LHCN-M2 (cell line): ENCODE measurements around the gene XXYLT1. TPM values are rescaled to one million over a fixed set of nuclear protein-coding genes. Genes with fewer than 3 reads are reported as not detected.
"Not testable (repeated sequence)": the region's sequence is repeated elsewhere in the genome, so short reads cannot be mapped to it uniquely, and the experiment has no call there.

ENCODE experiments used
- DNase-seq: peaks from one replicate; pipeline ENCODE4 v3.0.0-alpha.2; 2012; ENCODE audit warnings: low read depth
- polyA plus RNA-seq: library from polyadenylated mRNA; unstranded; fragments of >200 nt; gene quantifications from one replicate; pipeline ENCODE4 v1.2.1, GENCODE V29; 2012; ENCODE audit warnings: missing spikeins
- total RNA-seq: library from RNA; depleted of rRNA; stranded (reverse); fragments of >200 nt; gene quantifications from 2 replicates; pipeline ENCODE4 v1.2.3, GENCODE V29; 2014; rRNA removed

The XXYLT1 gene
- 18.0 and 19.2 TPM in 2 replicates for total RNA-seq
- 9.4 TPM for polyA plus RNA-seq

- peak; percentile 81 for DNase-seq
Measured at GRCh38 chr3:195270817-195271409, at the start of gene XXYLT1. Gene XXYLT1 (minus strand): TSS chr3:195271159. CDS start chr3:195271058, 101 bp downstream.

GRCh38 chr3:195319060-195319459, 48.1 kb upstream of the XXYLT1 start:
- peak; percentile 1 for DNase-seq

GRCh38 chr3:195312714-195313113, 41.8 kb upstream of the XXYLT1 start:
- no peak for DNase-seq

- no peak for DNase-seq
Measured at GRCh38 chr3:195307711-195308110, 36.8 kb upstream of the XXYLT1 start.

GRCh38 chr3:195306369-195306768, 35.4 kb upstream of the XXYLT1 start:
- DNase-seq: no peak

GRCh38 chr3:195302431-195302830, 31.5 kb upstream of the XXYLT1 start:
- DNase-seq: no peak

- DNase-seq: no peak
Measured at GRCh38 chr3:195297446-195297845, 26.5 kb upstream of the XXYLT1 start.

- DNase-seq: no peak
Measured at GRCh38 chr3:195296662-195297061, 25.7 kb upstream of the XXYLT1 start.

GRCh38 chr3:195291121-195291520, 20.2 kb upstream of the XXYLT1 start:
- no peak for DNase-seq

- DNase-seq: not testable (repeated sequence)
Measured at GRCh38 chr3:195290643-195291042, 19.7 kb upstream of the XXYLT1 start.

- no peak for DNase-seq
Measured at GRCh38 chr3:195286115-195286872, 15.3 kb upstream of the XXYLT1 start.

GRCh38 chr3:195285372-195285771, 14.4 kb upstream of the XXYLT1 start:
- DNase-seq: no peak

- DNase-seq: no peak
Measured at GRCh38 chr3:195284842-195285241, 13.9 kb upstream of the XXYLT1 start.

GRCh38 chr3:195282961-195283360, 12.0 kb upstream of the XXYLT1 start:
- DNase-seq: no peak

- DNase-seq: no peak
Measured at GRCh38 chr3:195274259-195274966, 3.5 kb upstream of the XXYLT1 start.

- DNase-seq: peak; percentile 83
Measured at GRCh38 chr3:195271410-195272243, 668 bp upstream of the XXYLT1 start.

GRCh38 chr3:195270079-195270816, 711 bp downstream of the XXYLT1 start:
- DNase-seq: peak; percentile 32

- no peak for DNase-seq
Measured at GRCh38 chr3:195269375-195270078, 1.4 kb downstream of the XXYLT1 start.

- no peak for DNase-seq
Measured at GRCh38 chr3:195268576-195269309, 2.2 kb downstream of the XXYLT1 start.

- no peak for DNase-seq
Measured at GRCh38 chr3:195267096-195267495, 3.9 kb downstream of the XXYLT1 start.
